HepG2 (cell line): ENCODE data around the gene MAP3K3. TPM values are rescaled to one million over a fixed set of nuclear protein-coding genes. Genes with fewer than 3 reads are reported as not detected.

ENCODE experiments used
- ARID5B ChIP-seq: IDR thresholded peaks from 2 replicates; pipeline ENCODE4 v1.4.0; 2020; ENCODE audit warnings: mild to moderate bottlenecking, missing genetic modification reagents
- CTCF ChIP-seq: sonication (generic); formaldehyde crosslinking; IDR thresholded peaks from 2 replicates; pipeline ENCODE4 v1.5.0; 2020; ENCODE audit warnings: mild to moderate bottlenecking, missing genetic modification reagents, moderate library complexity
- DMAP1 ChIP-seq: IDR thresholded peaks from 2 replicates; pipeline ENCODE4 v1.6.1; 2016
- ELK4 ChIP-seq: sonication (generic); formaldehyde crosslinking; IDR thresholded peaks from 2 replicates; pipeline ENCODE4 v1.9.0; 2021; ENCODE audit warnings: missing genetic modification reagents, borderline replicate concordance
- GRHL1 ChIP-seq: sonication (generic); formaldehyde crosslinking; conservative IDR thresholded peaks from 2 replicates; pipeline ENCODE4 v1.8.0; 2022; ENCODE audit warnings: missing genetic modification reagents
- HDAC2 ChIP-seq: sonication (generic); formaldehyde crosslinking; IDR thresholded peaks from 2 replicates; pipeline ENCODE4 v1.4.0; 2020; ENCODE audit warnings: missing genetic modification reagents
- NFRKB ChIP-seq: fragments of 450-650 bp; IDR thresholded peaks from 2 replicates; pipeline ENCODE4 v1.6.1; 2017
- POGK ChIP-seq: sonication (generic); formaldehyde crosslinking; conservative IDR thresholded peaks from 2 replicates; pipeline ENCODE4 v1.8.0; 2022; ENCODE audit warnings: mild to moderate bottlenecking, moderate library complexity, missing genetic modification reagents
- POLR2G ChIP-seq: fragments of 200-400 bp; formaldehyde crosslinking; IDR thresholded peaks from 2 replicates; pipeline ENCODE4 v1.6.1; 2018; ENCODE audit warnings: mild to moderate bottlenecking, low read depth, low read length, moderate library complexity
- SALL1 ChIP-seq: sonication (generic); formaldehyde crosslinking; IDR thresholded peaks from 2 replicates; pipeline ENCODE4 v1.8.0; 2022; ENCODE audit warnings: mild to moderate bottlenecking, missing genetic modification reagents
- SP1 ChIP-seq, 2 experiments: fragments of 450-650 bp in 1 of 2; sonication (generic) in 1 of 2; formaldehyde crosslinking in 1 of 2; IDR thresholded peaks; 2 replicates each; pipeline versions ENCODE4 v1.4.0 to v1.6.1; 2016 to 2020; ENCODE audit warnings: missing genetic modification reagents in 1 of 2
- SP4 ChIP-seq: sonication (generic); formaldehyde crosslinking; IDR thresholded peaks from 2 replicates; pipeline ENCODE4 v1.8.1; 2023; ENCODE audit warnings: mild to moderate bottlenecking, missing genetic modification reagents
- TFAP4 ChIP-seq: sonication (generic); IDR thresholded peaks from 2 replicates; pipeline ENCODE4 v1.6.1; 2016; ENCODE audit warnings: low read depth, borderline replicate concordance
- ZNF12 ChIP-seq: sonication (generic); formaldehyde crosslinking; IDR thresholded peaks from 2 replicates; pipeline ENCODE4 v1.5.0; 2020; ENCODE audit warnings: missing genetic modification reagents
- ZNF136 ChIP-seq: sonication (generic); formaldehyde crosslinking; IDR thresholded peaks from 2 replicates; pipeline ENCODE4 v1.8.1; 2022; ENCODE audit warnings: low read depth, mild to moderate bottlenecking, moderate library complexity, missing genetic modification reagents
- ZNF143 ChIP-seq: sonication (generic); formaldehyde crosslinking; IDR thresholded peaks from 2 replicates; pipeline ENCODE4 v1.4.0; 2020; ENCODE audit warnings: missing genetic modification reagents
- ZNF17 ChIP-seq: sonication (generic); formaldehyde crosslinking; IDR thresholded peaks from 2 replicates; pipeline ENCODE4 v1.5.0; 2020; ENCODE audit warnings: mild to moderate bottlenecking, missing genetic modification reagents
- ZNF644 ChIP-seq: IDR thresholded peaks from 2 replicates; pipeline ENCODE4 v1.6.1; 2016; ENCODE audit warnings: low read depth
- polyA plus RNA-seq, 8 experiments: library from polyadenylated mRNA; depleted of rRNA in 3 of 8; stranded (reverse) in 7 of 8; unstranded in 1 of 8; fragments of >200 nt; fragmentation: Illumina TruSeq in 4 of 8; extraction: Trizol in 4 of 8; gene quantifications; 2 replicates each; pipeline versions ENCODE4 v1.2.1 to v1.2.3, GENCODE V29; 2011 to 2016; ENCODE audit warnings: low read depth in 4 of 8, missing spikeins in 1 of 8, mixed read lengths in 1 of 8; ENCODE audit not compliant: insufficient read depth in 1 of 8
- total RNA-seq, 5 experiments: library from RNA; depleted of rRNA; stranded (reverse); fragments of >200 nt; fragmentation: Illumina TruSeq; extraction: Trizol; gene quantifications; 2 replicates each; pipeline ENCODE4 v1.2.3, GENCODE V29; 2016; ENCODE audit warnings: low read depth in 1 of 5

MAP3K3 gene
- total and polyA plus RNA-seq, 2 of the 13 experiments (the other 11 are each of a cell fraction or from before 2014, with no cell fraction given): 17.7 to 21.8 TPM

GRCh38 chr17:63579633-63580032 is 42.6 kb upstream of the MAP3K3 start (continued):
- TF ChIP-seq CTCF (CRISPR knock-in tag): peak; percentile 31; the same call in 1 of the 2 replicates
- no peak for TF ChIP-seq ZNF143
- TF ChIP-seq ZNF136 (CRISPR knock-in tag): 0 out of 2 replicates have a peak, but pooled peaks have one; percentile 70
- TF ChIP-seq POLR2G: no peak
- peak; percentile 66; the same call in 1 of the 2 replicates for TF ChIP-seq POGK (CRISPR knock-in tag)
- TF ChIP-seq ARID5B (CRISPR knock-in tag): peak; percentile 68
- TF ChIP-seq SP4 (CRISPR knock-in tag): 0 out of 2 replicates have a peak, but pooled peaks have one; percentile 43
- TF ChIP-seq ELK4 (CRISPR knock-in tag): no peak
- TF ChIP-seq ZNF17 (CRISPR knock-in tag): no peak
- TF ChIP-seq GRHL1 (CRISPR knock-in tag): no peak
- peak; percentile 94 for TF ChIP-seq SALL1 (CRISPR knock-in tag)
- TF ChIP-seq HDAC2: peak; percentile 93
- 0 out of 2 replicates have a peak, but pooled peaks have one; percentile 15 for TF ChIP-seq ZNF12 (CRISPR knock-in tag)
- peak; percentile 49; the same call in 1 of the 2 replicates for TF ChIP-seq ZNF644
- no peak for TF ChIP-seq SP1 (IDR thresholded peaks at IDR 0.05)
- TF ChIP-seq SP1 (CRISPR knock-in tag; IDR thresholded peaks at IDR 0.05): no peak
- no peak for TF ChIP-seq NFRKB
- TF ChIP-seq DMAP1 (CRISPR knock-in tag): peak; percentile 51; the same call in 1 of the 2 replicates
- TF ChIP-seq TFAP4: peak; percentile 95
